A673 (cell line): ENCODE measurements around the gene ETS2.

Experiments used
- EZH2 ChIP-seq: fragments of 200-600 bp; sonication (generic); IDR thresholded peaks from 2 replicates; pipeline ENCODE4 v1.6.1; 2017; ENCODE audit warnings: borderline replicate concordance, low read depth, mild to moderate bottlenecking, mixed read lengths, antibody characterized with exemption, low read length; ENCODE audit not compliant: poor library complexity, severe bottlenecking
- TF ChIP-seq, protein P1 (sequence below): fragments of 300-800, 200-600 bp; sonication (generic); conservative IDR thresholded peaks from 2 replicates; pipeline ENCODE4 v1.5.1; 2017; ENCODE audit warnings: low read depth, mild to moderate bottlenecking, antibody characterized with exemption, low read length, moderate library complexity, mixed read lengths

DNA sequence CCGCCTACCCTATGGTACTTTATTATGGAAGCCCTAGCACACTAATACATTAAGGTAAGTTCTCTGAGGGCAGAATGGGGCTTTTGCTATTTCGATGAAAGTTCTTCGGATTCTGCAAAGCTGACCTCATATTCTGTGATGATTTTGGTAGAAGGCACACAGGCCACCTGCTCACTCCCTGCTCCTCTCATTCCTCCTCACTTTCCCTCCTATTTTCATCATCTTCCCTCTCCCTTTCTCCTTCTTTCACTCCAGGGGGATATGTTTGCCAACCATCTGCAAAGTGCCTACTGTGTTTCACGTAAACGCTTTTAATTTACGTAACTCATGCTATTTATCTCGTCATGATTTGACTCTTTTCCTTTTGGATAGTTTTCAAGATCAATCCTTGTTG is 45.0 kb upstream of the ETS2 start:
- TF ChIP-seq EZH2 = no peak
- TF ChIP-seq, protein P1, sequence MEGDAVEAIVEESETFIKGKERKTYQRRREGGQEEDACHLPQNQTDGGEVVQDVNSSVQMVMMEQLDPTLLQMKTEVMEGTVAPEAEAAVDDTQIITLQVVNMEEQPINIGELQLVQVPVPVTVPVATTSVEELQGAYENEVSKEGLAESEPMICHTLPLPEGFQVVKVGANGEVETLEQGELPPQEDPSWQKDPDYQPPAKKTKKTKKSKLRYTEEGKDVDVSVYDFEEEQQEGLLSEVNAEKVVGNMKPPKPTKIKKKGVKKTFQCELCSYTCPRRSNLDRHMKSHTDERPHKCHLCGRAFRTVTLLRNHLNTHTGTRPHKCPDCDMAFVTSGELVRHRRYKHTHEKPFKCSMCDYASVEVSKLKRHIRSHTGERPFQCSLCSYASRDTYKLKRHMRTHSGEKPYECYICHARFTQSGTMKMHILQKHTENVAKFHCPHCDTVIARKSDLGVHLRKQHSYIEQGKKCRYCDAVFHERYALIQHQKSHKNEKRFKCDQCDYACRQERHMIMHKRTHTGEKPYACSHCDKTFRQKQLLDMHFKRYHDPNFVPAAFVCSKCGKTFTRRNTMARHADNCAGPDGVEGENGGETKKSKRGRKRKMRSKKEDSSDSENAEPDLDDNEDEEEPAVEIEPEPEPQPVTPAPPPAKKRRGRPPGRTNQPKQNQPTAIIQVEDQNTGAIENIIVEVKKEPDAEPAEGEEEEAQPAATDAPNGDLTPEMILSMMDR = no peak
